CD14-positive monocyte (primary cell): ENCODE measurements around the gene DRAXIN. TPM values are rescaled to one million over a fixed set of nuclear protein-coding genes. Genes with fewer than 3 reads are reported as not detected.

ENCODE experiments used
- DNase-seq, 3 donors: peaks; one replicate each; pipeline ENCODE4 v3.0.0-alpha.2; 2011 to 2022
- H2AFZ ChIP-seq: 2 replicates; pipeline ENCODE4 v1.6.0; 2012; ENCODE audit warnings: mild to moderate bottlenecking, low read depth, low read length, inconsistent platforms; ENCODE audit not compliant: insufficient read depth, poor library complexity, severe bottlenecking
- H3K27ac ChIP-seq, 2 donors: 1 replicate in 1 of 2; 2 replicates in 1 of 2; pipeline ENCODE4 v1.5.1; 2012 to 2013; ENCODE audit warnings: low read length in 2 of 2, control low read depth in 1 of 2, inconsistent platforms in 1 of 2, low read depth in 1 of 2, mild to moderate bottlenecking in 1 of 2
- H3K27me3 ChIP-seq, 2 donors: one replicate each; pipeline versions ENCODE4 v1.6.0 to v1.6.1; 2011 to 2013; ENCODE audit warnings: low read length in 2 of 2; ENCODE audit not compliant: control insufficient read depth in 2 of 2, insufficient read depth in 2 of 2
- H3K36me3 ChIP-seq, 2 donors: replicated peaks in 1 of 2; 1 replicate in 1 of 2; 2 replicates in 1 of 2; pipeline versions ENCODE4 v1.5.1 to v1.6.1; 2012 to 2013; ENCODE audit warnings: low read length in 2 of 2, control low read depth in 1 of 2, inconsistent platforms in 1 of 2, mild to moderate bottlenecking in 1 of 2; ENCODE audit not compliant: insufficient read depth in 2 of 2, control insufficient read depth in 1 of 2
- H3K4me1 ChIP-seq, 2 donors: 1 replicate in 1 of 2; 2 replicates in 1 of 2; pipeline versions ENCODE4 v1.5.1 to v1.6.1; 2012 to 2013; ENCODE audit warnings: low read length in 2 of 2, control low read depth in 1 of 2, inconsistent platforms in 1 of 2, mild to moderate bottlenecking in 1 of 2, moderate library complexity in 1 of 2; ENCODE audit not compliant: insufficient read depth in 2 of 2, control insufficient read depth in 1 of 2
- H3K4me2 ChIP-seq: replicated peaks from 2 replicates; pipeline ENCODE3; 2012; ENCODE audit warnings: low read length, moderate library complexity, mild to moderate bottlenecking; ENCODE audit not compliant: poor library complexity, severe bottlenecking; ENCODE audit errors: extremely low read depth
- H3K4me3 ChIP-seq, 3 experiments: fragments of 200-600 bp in 1 of 3; sonication (generic) in 1 of 3; replicated peaks in 1 of 3; 1 replicate in 2 of 3; 2 replicates in 1 of 3; pipeline ENCODE4 v1.5.1; 2011 to 2013; ENCODE audit warnings: low read length in 3 of 3, mild to moderate bottlenecking in 3 of 3, control low read depth in 2 of 3, low read depth in 2 of 3, inconsistent platforms in 1 of 3, moderate library complexity in 1 of 3
- H3K79me2 ChIP-seq: 2 replicates; pipeline ENCODE4 v1.6.0; 2012; ENCODE audit warnings: mild to moderate bottlenecking, control low read depth, inconsistent platforms, low read length, moderate library complexity; ENCODE audit not compliant: insufficient read depth
- H3K9ac ChIP-seq: 2 replicates; pipeline ENCODE4 v1.6.0; 2017; ENCODE audit warnings: low read length, mild to moderate bottlenecking; ENCODE audit not compliant: insufficient read depth, poor library complexity, severe bottlenecking
- H3K9me3 ChIP-seq, 2 donors: replicated peaks in 1 of 2; 1 replicate in 1 of 2; 2 replicates in 1 of 2; pipeline versions ENCODE4 v1.5.1 to v1.6.1; 2012 to 2013; ENCODE audit warnings: low read length in 2 of 2, control low read depth in 1 of 2; ENCODE audit not compliant: control insufficient read depth in 1 of 2, insufficient read depth in 1 of 2
- H4K20me1 ChIP-seq: 2 replicates; pipeline ENCODE4 v1.6.0; 2012; ENCODE audit warnings: mild to moderate bottlenecking, low read length, control low read depth, moderate library complexity; ENCODE audit not compliant: insufficient read depth
- H3K27ac Mint-ChIP-seq, 7 donors: one replicate each; pipeline ENCODE4 v1.8.0; 2020; ENCODE audit warnings: mild to moderate bottlenecking in 7 of 7, mixed read lengths in 7 of 7, moderate library complexity in 6 of 7, inconsistent platforms in 2 of 7
- H3K27me3 Mint-ChIP-seq, 3 donors: one replicate each; pipeline ENCODE4 v1.8.0; 2021 to 2022; ENCODE audit warnings: low read depth in 3 of 3, mild to moderate bottlenecking in 3 of 3, mixed read lengths in 3 of 3, moderate library complexity in 3 of 3, inconsistent platforms in 1 of 3
- H3K36me3 Mint-ChIP-seq, 2 donors: one replicate each; pipeline ENCODE4 v1.8.0; 2020; ENCODE audit warnings: mixed read lengths in 2 of 2, inconsistent platforms in 1 of 2, mild to moderate bottlenecking in 1 of 2
- H3K4me1 Mint-ChIP-seq: one replicate; pipeline ENCODE4 v1.8.0; 2020; ENCODE audit warnings: mild to moderate bottlenecking, mixed read lengths
- H3K4me3 Mint-ChIP-seq, 2 donors: one replicate each; pipeline ENCODE4 v1.8.0; 2020; ENCODE audit warnings: mild to moderate bottlenecking in 2 of 2, mixed read lengths in 2 of 2, moderate library complexity in 1 of 2
- H3K9me3 Mint-ChIP-seq, 7 donors: one replicate each; pipeline ENCODE4 v1.8.0; 2020 to 2022; ENCODE audit warnings: mixed read lengths in 7 of 7, mild to moderate bottlenecking in 6 of 7, moderate library complexity in 6 of 7, inconsistent platforms in 2 of 7
- CTCF ChIP-seq: fragments of 200-600 bp; IDR thresholded peaks from one replicate; pipeline ENCODE4 v1.8.0; 2022; ENCODE audit warnings: antibody characterized with exemption, mild to moderate bottlenecking
- WGBS: methylation state at CpG from one replicate; pipeline ENCODE4 v1.1.5; 2013; ENCODE audit warnings: missing lambda C conversion rate; ENCODE audit not compliant: insufficient coverage; 5-methylcytosine and 5-hydroxymethylcytosine counted together
- intact Hi-C, 2 donors: fragments of 100-400 bp; cut with micrococcal nuclease; formaldehyde crosslinking; loops; one replicate each; pipeline versions ENCODE4 v1.15.0 to v1.15.1; 2023
- polyA plus RNA-seq, 3 donors: library from polyadenylated mRNA; depleted of rRNA in 1 of 3; unstranded in 2 of 3; stranded (reverse) in 1 of 3; fragments of 300-500 nt in 2 of 3; fragments of >200 nt in 1 of 3; fragmentation: Illumina TruSeq in 2 of 3; gene quantifications; 1 replicate in 2 of 3; 2 replicates in 1 of 3; pipeline ENCODE4 v1.2.3, GENCODE V29; 2012 to 2021

The DRAXIN gene
- polyA plus RNA-seq, 3 donors = 0.14 to 0.27 (median 0.18) TPM

- H3K36me3 Mint-ChIP-seq = no peaks in the 10 kb centered on the region
- Histone ChIP-seq H3K36me3 (no peaks in the 10 kb centered on the region), H2AFZ (peak overlapping the region; percentile 6), H3K9me3 (no peaks in the 10 kb centered on the region), H3K9ac (no peak overlapping the region), H3K27me3 (no peaks in the 10 kb centered on the region), H3K4me3 (no peak overlapping the region), H3K4me1 (peaks cover 4 to 10% of the 10 kb centered on the region in 2 donors), H3K27ac (no peak overlapping the region), H3K4me2 (no peak overlapping the region), H4K20me1 (no peaks in the 10 kb centered on the region), H3K79me2 (no peaks in the 10 kb centered on the region)
- peak overlapping the region in 1 of 7 donors; percentile 2 for H3K27ac Mint-ChIP-seq
- DNase-seq = no peak
- no peak for TF ChIP-seq CTCF
- H3K9me3 Mint-ChIP-seq = no peaks in the 10 kb centered on the region
- peaks cover 0 to under 1% (median 0%) of the 10 kb centered on the region in 3 donors for H3K27me3 Mint-ChIP-seq
- H3K4me1 Mint-ChIP-seq = peaks cover 6% of the 10 kb centered on the region
- no CpG with 5 or more reads among the region's 5 CpGs for WGBS
- H3K4me3 Mint-ChIP-seq = no peak overlapping the region
- intact Hi-C loops = no loop called here
These were observed 80.9 kb downstream of the DRAXIN start for GRCh38 chr1:11772458-11772857.

- intact Hi-C loops = no loop called here
- H3K9me3 ChIP-seq = no peaks in the 10 kb centered on the region
- WGBS = 94% methylated on average over 6 of the region's 9 CpGs
- no peaks in the 10 kb centered on the region for H3K36me3 Mint-ChIP-seq
- H2AFZ ChIP-seq = no peak overlapping the region
- no peak overlapping the region for H3K4me3 ChIP-seq
- H4K20me1 ChIP-seq = no peaks in the 10 kb centered on the region
- no peak overlapping the region for H3K4me3 Mint-ChIP-seq
- H3K4me1 ChIP-seq = peaks cover 4 to 6% of the 10 kb centered on the region in 2 donors
- H3K9me3 Mint-ChIP-seq = peaks cover 0 to 1% (median 0%) of the 10 kb centered on the region in 7 donors
- H3K27ac Mint-ChIP-seq = no peak overlapping the region
- TF ChIP-seq CTCF = no peak
- DNase-seq = no peak
- peaks cover 0 to 2% (median 0%) of the 10 kb centered on the region in 3 donors for H3K27me3 Mint-ChIP-seq
- H3K27me3 ChIP-seq = no peaks in the 10 kb centered on the region
- no peak overlapping the region for H3K9ac ChIP-seq
- H3K79me2 ChIP-seq = no peaks in the 10 kb centered on the region
- peaks cover 3% of the 10 kb centered on the region for H3K4me1 Mint-ChIP-seq
- H3K27ac ChIP-seq = no peak overlapping the region
- H3K4me2 ChIP-seq = no peak overlapping the region
- no peaks in the 10 kb centered on the region for H3K36me3 ChIP-seq
These were observed 83.2 kb downstream of the DRAXIN start for GRCh38 chr1:11774753-11775152.

Other genes with a start within 250 kb of the DRAXIN start
- under 1 TPM in 1 of 3 donors, not detected in 2; 0.01 TPM for gene DISP3, start 212.6 kb upstream of the DRAXIN start, polyA plus RNA-seq
- gene FBXO2, start 37.3 kb upstream of the DRAXIN start, polyA plus RNA-seq = under 1 TPM in 1 of 3 donors, not detected in 2; 0.08 TPM
- gene FBXO44, start 36.8 kb upstream of the DRAXIN start, polyA plus RNA-seq = 10 to 100 TPM in 1 of 3 donors, 1 to 10 TPM in 2; 1.5 to 17.8 (median 2.0) TPM
- gene FBXO6, start 27.5 kb upstream of the DRAXIN start, polyA plus RNA-seq = 10 to 100 TPM; 28.5 to 45.9 (median 45.7) TPM
- gene MAD2L2, start 10.6 kb upstream of the DRAXIN start, polyA plus RNA-seq = 10 to 100 TPM; 50.4 to 71.3 (median 57.8) TPM
- 100 to 1,000 TPM; 420 to 938 (median 842) TPM for gene AGTRAP, start 44.4 kb downstream of the DRAXIN start, polyA plus RNA-seq
- gene C1orf167, start 70.5 kb downstream of the DRAXIN start, polyA plus RNA-seq = under 1 TPM in 1 of 3 donors, not detected in 2; 0.05 TPM
- 10 to 100 TPM in 1 of 3 donors, 1 to 10 TPM in 2; 4.5 to 41.9 (median 8.5) TPM for gene MTHFR, start 114.3 kb downstream of the DRAXIN start, polyA plus RNA-seq
- gene CLCN6, start 114.5 kb downstream of the DRAXIN start, polyA plus RNA-seq = 10 to 100 TPM in 1 of 3 donors, 1 to 10 TPM in 2; 3.8 to 37.1 (median 4.2) TPM
- not detected for gene NPPA, start 156.1 kb downstream of the DRAXIN start, polyA plus RNA-seq
- not detected for gene NPPB, start 167.2 kb downstream of the DRAXIN start, polyA plus RNA-seq
- gene KIAA2013, start 234.7 kb downstream of the DRAXIN start, polyA plus RNA-seq = 10 to 100 TPM; 31.7 to 74.0 (median 54.0) TPM
- gene PLOD1, start 243.0 kb downstream of the DRAXIN start, polyA plus RNA-seq = 10 to 100 TPM; 44.5 to 53.4 (median 53.1) TPM